GM15510 (cell line): ENCODE results near the gene TTC38.

ENCODE experiments used
- POLR2A ChIP-seq: IDR thresholded peaks from 3 replicates; pipeline ENCODE4 v1.6.1; 2011; ENCODE audit warnings: borderline replicate concordance; ENCODE audit not compliant: insufficient read length; ENCODE audit errors: extremely low read depth

TTC38 gene

GRCh38 chr22:46320166-46320710, 52.4 kb downstream of the TTC38 start:
- TF ChIP-seq POLR2A: no peak

GRCh38 chr22:46320716-46321386, 53.0 kb downstream of the TTC38 start:
- TF ChIP-seq POLR2A: no peak

- TF ChIP-seq POLR2A: no peak
Measured at GRCh38 chr22:46322711-46323110, 54.9 kb downstream of the TTC38 start.

- TF ChIP-seq POLR2A: no peak
Measured at GRCh38 chr22:46323162-46323561, 55.4 kb downstream of the TTC38 start.

- no peak for TF ChIP-seq POLR2A
Measured at GRCh38 chr22:46326066-46326680, 58.4 kb downstream of the TTC38 start.

- TF ChIP-seq POLR2A: no peak
Measured at GRCh38 chr22:46327691-46328465, 60.1 kb downstream of the TTC38 start.

GRCh38 chr22:46328797-46329196, 61.0 kb downstream of the TTC38 start:
- no peak for TF ChIP-seq POLR2A

GRCh38 chr22:46329616-46330015, 61.8 kb downstream of the TTC38 start:
- no peak for TF ChIP-seq POLR2A

GRCh38 chr22:46330426-46330825, 62.6 kb downstream of the TTC38 start:
- no peak for TF ChIP-seq POLR2A

- no peak for TF ChIP-seq POLR2A
Measured at GRCh38 chr22:46331496-46331895, 63.7 kb downstream of the TTC38 start.

- peak; percentile 77 for TF ChIP-seq POLR2A
Measured at GRCh38 chr22:46335201-46336118, 67.7 kb downstream of the TTC38 start, which contains the start of gene TRMU. TRMU (plus strand) TSS chr22:46335714; CDS start chr22:46335765, 51 bp downstream.

- TF ChIP-seq POLR2A: no peak
Measured at GRCh38 chr22:46336119-46337078, 68.6 kb downstream of the TTC38 start.

- no peak for TF ChIP-seq POLR2A
Measured at GRCh38 chr22:46337870-46338269, 70.1 kb downstream of the TTC38 start.
